Peyer's patch (tissue), 4 donors: ENCODE data around the gene UGT1A8.
A peak's percentile ranks its signal among the peaks of the same experiment; 100 is the strongest.

Experiments
- POLR2A ChIP-seq, 2 donors: fragments of 450-650 bp; IDR thresholded peaks; one replicate each; pipeline ENCODE4 v1.5.1; 2017; ENCODE audit warnings: antibody characterized with exemption in 2 of 2, mild to moderate bottlenecking in 2 of 2, moderate library complexity in 2 of 2
- TF ChIP-seq, protein P1 (sequence below), 6 experiments: fragments of 450-650 bp in 4 of 6; fragments of 200-600 bp in 2 of 6; sonication (generic) in 1 of 6; IDR thresholded peaks; one replicate each; pipeline ENCODE4 v1.5.1; 2017 to 2019; ENCODE audit warnings: antibody characterized with exemption in 6 of 6, mild to moderate bottlenecking in 3 of 6, moderate library complexity in 1 of 6

DNA sequence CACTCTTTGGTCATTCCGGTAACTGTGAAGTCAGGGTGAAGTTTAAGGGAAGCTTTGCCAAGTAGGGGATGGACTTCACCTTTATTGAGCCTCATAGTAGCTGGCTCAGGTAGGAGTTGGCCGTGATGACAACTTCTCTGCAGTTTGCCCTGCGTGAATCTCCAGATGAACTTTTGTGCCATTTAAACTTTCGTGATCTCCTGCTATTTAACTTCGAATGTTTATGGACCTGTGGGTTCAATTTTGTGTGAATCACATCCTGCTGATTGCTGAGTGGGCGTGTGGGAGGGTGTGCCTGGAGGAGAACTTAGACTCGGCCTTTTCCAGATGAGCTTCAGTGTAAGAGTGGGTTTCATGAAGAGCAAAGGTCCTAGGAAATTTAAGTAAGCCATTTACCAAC is 146.8 kb downstream of the UGT1A8 start:
- TF ChIP-seq, protein P1, sequence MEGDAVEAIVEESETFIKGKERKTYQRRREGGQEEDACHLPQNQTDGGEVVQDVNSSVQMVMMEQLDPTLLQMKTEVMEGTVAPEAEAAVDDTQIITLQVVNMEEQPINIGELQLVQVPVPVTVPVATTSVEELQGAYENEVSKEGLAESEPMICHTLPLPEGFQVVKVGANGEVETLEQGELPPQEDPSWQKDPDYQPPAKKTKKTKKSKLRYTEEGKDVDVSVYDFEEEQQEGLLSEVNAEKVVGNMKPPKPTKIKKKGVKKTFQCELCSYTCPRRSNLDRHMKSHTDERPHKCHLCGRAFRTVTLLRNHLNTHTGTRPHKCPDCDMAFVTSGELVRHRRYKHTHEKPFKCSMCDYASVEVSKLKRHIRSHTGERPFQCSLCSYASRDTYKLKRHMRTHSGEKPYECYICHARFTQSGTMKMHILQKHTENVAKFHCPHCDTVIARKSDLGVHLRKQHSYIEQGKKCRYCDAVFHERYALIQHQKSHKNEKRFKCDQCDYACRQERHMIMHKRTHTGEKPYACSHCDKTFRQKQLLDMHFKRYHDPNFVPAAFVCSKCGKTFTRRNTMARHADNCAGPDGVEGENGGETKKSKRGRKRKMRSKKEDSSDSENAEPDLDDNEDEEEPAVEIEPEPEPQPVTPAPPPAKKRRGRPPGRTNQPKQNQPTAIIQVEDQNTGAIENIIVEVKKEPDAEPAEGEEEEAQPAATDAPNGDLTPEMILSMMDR (IDR thresholded peaks at IDR 0.05): no peak
- TF ChIP-seq POLR2A (IDR thresholded peaks at IDR 0.05): peak; percentile 20 to 48
